ENCODE measurements around the gene MRTFB. TPM values are rescaled to one million over a fixed set of nuclear protein-coding genes. Genes with fewer than 3 reads are reported as not detected.
A peak's percentile ranks its signal among the peaks of the same experiment; 100 is the strongest.

Gene MRTFB
- total RNA-seq, 3 donors from 2014 or later = 8.6 to 11.0 (median 8.9) TPM

DNA sequence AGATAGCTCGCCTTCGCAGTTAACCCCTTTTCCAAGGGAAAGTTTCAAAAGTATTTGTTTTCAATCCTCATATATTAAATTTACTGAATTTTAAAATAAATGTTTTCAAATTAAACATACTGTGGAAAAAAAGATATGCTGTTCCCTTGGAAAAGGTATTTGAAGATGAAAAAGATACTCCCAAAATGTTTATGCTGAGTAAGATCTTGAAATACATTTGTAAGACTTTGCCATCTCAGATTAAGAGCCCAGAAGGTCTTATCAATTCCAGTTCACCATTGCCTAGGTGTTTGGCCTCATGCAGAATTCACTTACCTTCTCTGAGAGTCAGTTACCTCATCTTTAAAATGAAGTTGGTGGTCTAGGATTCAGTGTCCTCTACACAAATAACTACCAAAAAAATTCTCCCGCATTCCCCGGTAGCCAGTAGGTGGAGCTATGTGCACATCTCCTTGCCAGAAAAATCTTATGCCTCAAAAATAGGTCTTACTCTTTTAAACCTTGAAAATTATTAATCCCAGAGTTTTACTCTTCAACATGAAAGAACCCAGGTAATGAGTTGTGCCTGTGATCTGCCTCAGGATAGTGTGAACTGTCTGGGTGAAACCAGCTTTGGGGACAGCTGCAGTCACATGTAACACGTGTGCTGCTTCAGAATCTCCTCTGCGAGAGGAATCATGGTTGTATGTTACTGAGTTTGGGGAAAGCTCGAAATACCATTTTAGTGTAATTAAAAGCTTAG, 178.3 kb downstream of the MRTFB start:
- Mint-ChIP-seq H3K36me3 (ENCODE audit: insufficient read depth) (peaks cover 35% of the 10 kb centered on the region), H3K9me3 (no peaks in the 10 kb centered on the region), H3K4me1 (ENCODE audit: low read depth) (no peaks in the 10 kb centered on the region), H3K27me3 (ENCODE audit: low read depth) (no peaks in the 10 kb centered on the region), H3K4me3 (no peak overlapping the region)
- ATAC-seq (no peak), DNase-seq (peak; percentile 38)

DNA sequence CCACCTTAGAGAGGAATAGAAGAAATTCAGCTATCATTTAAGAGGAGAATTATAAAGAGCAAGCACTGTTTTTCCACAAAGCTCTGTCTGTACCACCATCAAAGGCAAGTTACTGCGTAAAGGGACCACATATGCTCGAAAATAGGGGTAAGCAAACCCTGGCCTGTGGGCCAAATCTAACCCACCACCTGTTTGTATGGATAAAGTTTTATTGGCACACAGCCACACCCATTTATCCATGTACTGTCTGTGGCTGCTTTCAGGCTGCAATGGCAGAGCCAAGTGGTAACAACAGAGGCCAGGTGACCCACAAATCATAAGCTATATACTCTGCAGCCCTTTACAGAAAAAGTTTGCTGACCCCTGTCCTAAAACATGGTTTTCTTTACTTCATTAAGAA, 180.3 kb downstream of the MRTFB start:
- no peak overlapping the region for H3K4me3 Mint-ChIP-seq
- no peak for DNase-seq
- H3K4me1 Mint-ChIP-seq (ENCODE audit: low read depth) = no peaks in the 10 kb centered on the region
- ATAC-seq = no peak
- H3K9me3 Mint-ChIP-seq = no peaks in the 10 kb centered on the region
- H3K36me3 Mint-ChIP-seq (ENCODE audit: insufficient read depth) = peaks cover 32% of the 10 kb centered on the region
- H3K27me3 Mint-ChIP-seq (ENCODE audit: low read depth) = no peaks in the 10 kb centered on the region

DNA sequence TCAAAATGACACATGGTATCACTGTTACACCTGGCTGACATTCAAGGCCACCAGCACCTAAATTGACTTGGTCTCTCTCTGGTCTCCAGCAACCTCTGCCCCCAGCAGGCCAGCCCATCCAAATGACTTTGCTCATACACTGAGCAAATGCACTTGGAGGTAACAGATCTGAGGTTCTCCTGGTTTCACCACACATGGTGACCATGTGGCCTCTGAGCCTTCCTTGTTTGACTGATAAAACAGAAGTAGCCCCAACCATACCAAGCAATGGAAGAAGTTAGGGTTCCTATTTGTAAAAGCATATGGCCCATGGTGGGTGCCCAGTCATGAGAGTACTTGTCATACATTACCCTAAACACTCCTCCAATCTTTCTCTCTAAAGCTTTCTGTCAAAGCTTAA, 181.7 kb downstream of the MRTFB start:
- no peak for DNase-seq
- no peak for ATAC-seq
- H3K4me3 Mint-ChIP-seq = no peak overlapping the region
- H3K4me1 Mint-ChIP-seq (ENCODE audit: low read depth) = no peaks in the 10 kb centered on the region
- no peaks in the 10 kb centered on the region for H3K9me3 Mint-ChIP-seq
- H3K27me3 Mint-ChIP-seq (ENCODE audit: low read depth) = no peaks in the 10 kb centered on the region
- H3K36me3 Mint-ChIP-seq (ENCODE audit: insufficient read depth) = peaks cover 29% of the 10 kb centered on the region

DNA sequence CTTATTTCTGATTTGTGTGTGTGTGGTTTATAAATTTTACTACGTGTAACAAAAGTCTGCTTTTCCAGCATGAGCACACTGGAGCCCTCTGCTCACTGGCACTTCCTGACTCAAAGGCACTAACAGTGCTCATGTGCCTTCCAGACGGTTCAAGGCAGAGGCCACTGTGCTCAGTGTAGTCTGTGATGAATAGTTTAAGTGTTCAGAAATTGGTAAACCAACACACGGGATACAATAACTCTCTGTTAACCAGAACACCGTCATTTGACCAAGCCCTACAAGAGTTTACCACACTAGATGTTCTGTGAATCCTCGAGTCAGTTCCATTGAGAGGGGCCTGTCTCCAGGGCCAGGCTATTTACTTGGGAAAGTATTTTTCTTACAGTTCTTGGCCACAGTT, 191.9 kb downstream of the MRTFB start:
- H3K27me3 Mint-ChIP-seq (ENCODE audit: low read depth) = no peaks in the 10 kb centered on the region
- no peak overlapping the region for H3K4me3 Mint-ChIP-seq
- peaks cover 53% of the 10 kb centered on the region for H3K36me3 Mint-ChIP-seq (ENCODE audit: insufficient read depth)
- no peaks in the 10 kb centered on the region for H3K9me3 Mint-ChIP-seq
- ATAC-seq (no peak), DNase-seq (no peak)
- H3K4me1 Mint-ChIP-seq (ENCODE audit: low read depth) = no peaks in the 10 kb centered on the region

DNA sequence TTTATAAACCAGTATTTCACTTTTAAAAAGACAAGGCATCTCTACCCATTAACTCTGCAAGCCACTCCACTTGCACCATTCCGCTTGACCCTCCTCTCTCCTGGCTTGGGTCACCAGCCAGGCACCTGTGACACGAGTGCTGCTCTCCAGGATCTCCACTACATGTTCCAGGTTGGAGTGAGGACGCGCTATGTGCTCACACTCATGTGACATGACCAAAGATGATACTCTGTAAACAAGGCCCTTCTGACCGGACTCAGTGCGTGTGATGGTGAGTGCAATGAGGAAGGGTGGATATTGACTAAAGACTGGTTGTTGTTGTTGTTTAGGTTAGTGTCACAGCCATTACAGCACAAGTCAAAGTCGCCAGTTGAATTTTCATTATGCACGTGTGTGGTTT, 192.7 kb downstream of the MRTFB start:
- no peaks in the 10 kb centered on the region for H3K27me3 Mint-ChIP-seq (ENCODE audit: low read depth)
- H3K36me3 Mint-ChIP-seq (ENCODE audit: insufficient read depth) = peaks cover 50% of the 10 kb centered on the region
- DNase-seq (no peak), ATAC-seq (no peak)
- no peaks in the 10 kb centered on the region for H3K9me3 Mint-ChIP-seq
- H3K4me1 Mint-ChIP-seq (ENCODE audit: low read depth) = no peaks in the 10 kb centered on the region
- no peak overlapping the region for H3K4me3 Mint-ChIP-seq

DNA sequence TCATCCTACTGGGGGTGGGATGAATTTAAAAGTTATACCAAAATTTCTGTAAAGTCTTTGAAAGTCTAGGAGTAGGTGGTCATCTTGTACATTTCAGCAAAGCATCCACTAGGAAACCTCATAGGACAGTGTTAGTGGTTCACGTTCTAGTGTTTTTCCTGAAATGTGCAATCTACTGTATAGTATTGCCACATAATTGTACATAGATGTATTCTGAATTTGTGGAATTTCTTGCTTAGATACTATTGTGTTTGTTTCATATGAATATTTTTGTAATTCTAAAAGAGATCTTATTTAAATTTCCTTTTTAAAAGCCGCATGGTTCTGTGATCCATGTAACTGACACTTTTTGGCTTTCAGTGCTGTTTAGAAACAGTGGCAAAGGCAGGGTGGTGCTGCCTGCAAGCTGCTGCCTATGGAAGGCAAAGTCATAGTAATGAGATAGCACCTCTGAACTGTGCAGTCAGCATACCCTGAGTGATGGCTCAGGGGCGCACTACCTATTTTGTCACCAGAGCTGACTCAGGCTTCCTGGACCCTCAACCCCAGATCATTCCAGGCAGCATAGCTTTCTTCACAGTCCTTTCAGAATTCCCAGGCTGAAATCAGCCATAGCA, 193.3 kb downstream of the MRTFB start:
- Mint-ChIP-seq H3K36me3 (ENCODE audit: insufficient read depth) (peaks cover 50% of the 10 kb centered on the region), H3K4me1 (ENCODE audit: low read depth) (no peaks in the 10 kb centered on the region), H3K27me3 (ENCODE audit: low read depth) (no peaks in the 10 kb centered on the region), H3K9me3 (peaks cover 1% of the 10 kb centered on the region), H3K4me3 (no peak overlapping the region)
- ATAC-seq (no peak), DNase-seq (no peak)

DNA sequence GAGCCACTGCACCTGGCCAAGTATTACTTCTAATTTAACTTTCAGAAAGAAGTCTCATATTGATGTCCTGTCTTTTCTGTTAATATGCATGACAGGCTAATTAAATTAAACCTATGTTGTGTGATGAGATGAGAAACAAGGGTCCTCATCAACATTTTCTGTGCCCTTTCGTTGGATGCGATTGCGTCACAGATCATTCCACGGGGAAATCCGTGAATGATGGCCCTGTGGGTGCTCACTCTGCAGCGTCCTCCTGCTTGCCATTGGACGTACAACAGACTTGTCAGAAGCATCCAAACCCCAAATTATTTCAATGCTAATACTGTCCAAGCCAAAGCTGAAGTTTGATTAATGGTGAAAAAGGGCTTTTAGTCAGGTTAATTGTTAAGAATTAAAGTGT, 197.0 kb downstream of the MRTFB start:
- ATAC-seq = no peak
- no peaks in the 10 kb centered on the region for H3K27me3 Mint-ChIP-seq (ENCODE audit: low read depth)
- peaks cover 32% of the 10 kb centered on the region for H3K36me3 Mint-ChIP-seq (ENCODE audit: insufficient read depth)
- no peaks in the 10 kb centered on the region for H3K4me1 Mint-ChIP-seq (ENCODE audit: low read depth)
- H3K4me3 Mint-ChIP-seq = no peak overlapping the region
- peaks cover 13% of the 10 kb centered on the region for H3K9me3 Mint-ChIP-seq
- no peak for DNase-seq

DNA sequence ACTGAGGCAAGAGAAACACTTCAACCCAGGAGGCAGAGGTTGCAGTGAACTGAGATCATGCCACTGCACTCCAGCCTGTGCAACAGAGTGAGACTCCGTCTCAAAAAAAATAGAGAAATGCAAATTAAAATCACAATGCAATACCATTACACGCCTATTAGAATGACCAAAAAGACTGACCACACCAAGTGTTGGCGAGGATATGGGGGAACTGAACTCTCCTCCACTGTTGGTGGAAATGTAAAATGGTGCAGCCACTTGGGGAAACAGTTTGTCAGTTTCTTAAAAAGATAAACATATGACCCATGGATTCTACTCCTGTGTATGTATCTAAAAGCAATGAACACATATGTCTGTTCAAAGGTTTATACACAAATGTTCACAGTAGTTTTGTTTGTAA, 204.8 kb downstream of the MRTFB start:
- H3K27me3 Mint-ChIP-seq (ENCODE audit: low read depth) = no peaks in the 10 kb centered on the region
- H3K36me3 Mint-ChIP-seq (ENCODE audit: insufficient read depth) = no peaks in the 10 kb centered on the region
- DNase-seq = no peak
- ATAC-seq = no peak
- H3K4me3 Mint-ChIP-seq = no peak overlapping the region
- no peaks in the 10 kb centered on the region for H3K4me1 Mint-ChIP-seq (ENCODE audit: low read depth)
- H3K9me3 Mint-ChIP-seq = no peaks in the 10 kb centered on the region

DNA sequence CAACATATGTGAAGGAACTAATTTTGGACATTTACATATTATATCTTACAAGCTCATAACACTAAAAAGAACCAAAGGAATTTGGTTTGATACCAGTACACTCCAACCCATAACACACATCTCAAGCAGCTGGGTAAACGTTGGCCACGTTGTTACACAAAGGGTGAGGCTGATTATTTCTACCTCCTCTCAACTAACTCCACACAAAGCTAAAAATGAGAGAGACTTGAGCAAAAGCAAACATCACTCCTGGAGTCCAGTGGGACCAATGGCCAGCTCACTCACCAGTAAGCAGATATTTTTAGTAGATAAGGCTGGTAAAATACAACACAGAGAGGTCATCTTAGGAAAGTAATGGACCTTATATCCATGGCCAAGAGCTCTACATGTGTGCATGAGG, 207.6 kb downstream of the MRTFB start:
- Mint-ChIP-seq H3K9me3 (no peaks in the 10 kb centered on the region), H3K4me3 (no peak overlapping the region), H3K36me3 (ENCODE audit: insufficient read depth) (no peaks in the 10 kb centered on the region), H3K27me3 (ENCODE audit: low read depth) (no peaks in the 10 kb centered on the region), H3K4me1 (ENCODE audit: low read depth) (no peaks in the 10 kb centered on the region)
- DNase-seq (no peak), ATAC-seq (no peak)

DNA sequence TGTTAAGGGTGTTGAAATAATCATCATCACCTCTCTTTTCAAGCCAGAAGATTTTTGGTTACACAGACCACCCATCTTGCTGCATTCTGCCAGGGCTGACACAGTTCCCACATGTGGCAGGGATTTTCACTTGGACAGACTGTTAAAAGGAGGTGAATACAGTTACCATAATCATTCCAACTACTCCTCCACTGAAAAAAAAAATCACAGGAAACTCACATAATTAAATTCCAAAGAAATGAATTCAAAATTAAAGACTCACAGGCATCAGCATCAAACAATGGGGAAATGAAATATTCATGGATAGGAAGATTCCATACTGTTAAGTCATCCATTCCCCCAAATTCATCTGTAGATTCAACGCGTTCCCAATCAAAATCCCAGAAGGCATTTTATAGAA, 209.4 kb downstream of the MRTFB start:
- no peaks in the 10 kb centered on the region for H3K36me3 Mint-ChIP-seq (ENCODE audit: insufficient read depth)
- H3K4me3 Mint-ChIP-seq = no peak overlapping the region
- DNase-seq (no peak), ATAC-seq (no peak)
- H3K27me3 Mint-ChIP-seq (ENCODE audit: low read depth) = no peaks in the 10 kb centered on the region
- no peaks in the 10 kb centered on the region for H3K9me3 Mint-ChIP-seq
- peaks cover 3% of the 10 kb centered on the region for H3K4me1 Mint-ChIP-seq (ENCODE audit: low read depth)

DNA sequence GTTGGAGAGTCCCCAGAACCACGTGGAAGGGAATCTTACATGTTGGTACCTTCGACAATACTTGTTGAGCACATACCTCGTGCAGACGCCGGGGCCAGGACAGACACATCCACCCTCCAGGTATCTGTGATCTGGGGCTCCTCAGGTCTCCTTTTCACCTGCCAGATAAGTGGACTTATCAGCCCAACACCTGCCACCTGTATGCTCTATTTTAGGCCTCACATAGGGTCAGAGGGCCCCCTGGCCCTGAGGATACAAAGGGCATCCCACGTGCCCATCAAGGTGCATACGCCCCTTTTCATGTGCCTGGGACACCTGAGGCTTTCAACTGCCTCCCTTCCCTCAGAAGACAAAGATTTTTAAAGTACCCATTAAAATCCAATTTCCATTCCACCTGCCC, 212.7 kb downstream of the MRTFB start:
- Mint-ChIP-seq H3K27me3 (ENCODE audit: low read depth) (no peaks in the 10 kb centered on the region), H3K36me3 (ENCODE audit: insufficient read depth) (no peaks in the 10 kb centered on the region), H3K4me1 (ENCODE audit: low read depth) (peaks cover 8% of the 10 kb centered on the region), H3K4me3 (peak overlapping the region; percentile 14), H3K9me3 (peaks cover 2% of the 10 kb centered on the region)
- DNase-seq (no peak), ATAC-seq (no peak)

DNA sequence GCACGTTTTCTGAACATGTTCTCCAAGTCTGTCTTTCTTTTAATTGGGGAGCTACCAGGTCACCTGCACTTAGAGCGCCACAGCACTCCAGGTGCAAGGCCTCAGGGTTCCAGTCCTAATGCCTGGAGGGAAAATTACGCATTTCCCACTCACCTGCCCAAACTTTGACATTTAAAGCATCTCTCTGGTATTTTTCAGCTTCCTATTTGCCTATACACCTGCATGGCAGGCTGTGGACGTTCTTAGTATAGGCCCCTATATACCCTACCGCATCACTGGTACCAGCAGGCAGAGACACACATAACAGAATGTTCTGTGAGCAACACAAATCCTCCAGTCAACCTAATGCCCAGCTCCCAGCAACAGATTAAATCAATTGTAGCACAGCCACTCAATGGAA, 213.3 kb downstream of the MRTFB start:
- DNase-seq = no peak
- H3K4me3 Mint-ChIP-seq = peak overlapping the region; percentile 7
- H3K4me1 Mint-ChIP-seq (ENCODE audit: low read depth) = peaks cover 8% of the 10 kb centered on the region
- no peak for ATAC-seq
- H3K9me3 Mint-ChIP-seq = peaks cover 8% of the 10 kb centered on the region
- H3K36me3 Mint-ChIP-seq (ENCODE audit: insufficient read depth) = peaks cover 2% of the 10 kb centered on the region
- no peaks in the 10 kb centered on the region for H3K27me3 Mint-ChIP-seq (ENCODE audit: low read depth)

DNA sequence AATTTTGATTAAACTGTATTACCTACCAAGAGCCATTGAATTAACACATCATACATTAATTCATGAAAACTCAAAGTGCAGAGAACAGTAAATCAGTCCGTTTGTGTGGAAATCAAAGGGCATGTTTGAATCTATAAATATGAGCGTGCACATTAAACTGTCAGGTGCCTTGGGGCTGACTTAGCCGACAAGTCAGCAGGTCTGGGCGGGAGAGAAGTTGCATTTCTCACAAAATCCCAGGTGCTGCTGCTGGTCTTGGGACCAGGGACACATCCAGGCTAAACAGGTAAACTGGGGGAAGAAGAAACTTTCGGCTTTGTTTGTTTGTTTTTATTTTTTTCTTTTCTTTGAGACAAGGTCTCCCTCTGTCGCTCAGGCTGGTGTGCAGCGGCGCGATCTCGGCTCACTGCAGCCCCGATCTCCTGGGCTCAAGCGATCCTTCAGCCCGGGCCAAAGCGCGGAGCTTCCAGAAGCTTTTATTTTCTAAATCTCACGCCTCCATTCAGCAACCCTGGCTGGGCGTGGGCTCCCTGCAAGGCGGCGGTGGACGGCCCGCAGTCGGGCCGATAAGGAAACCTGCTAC, 213.9 kb downstream of the MRTFB start:
- DNase-seq (no peak), ATAC-seq (peak; percentile 50 to 51)
- H3K4me3 Mint-ChIP-seq = peak overlapping the region; percentile 91
- peaks cover 12% of the 10 kb centered on the region for H3K9me3 Mint-ChIP-seq
- H3K4me1 Mint-ChIP-seq (ENCODE audit: low read depth) = peaks cover 8% of the 10 kb centered on the region
- H3K36me3 Mint-ChIP-seq (ENCODE audit: insufficient read depth) = peaks cover 2% of the 10 kb centered on the region
- no peaks in the 10 kb centered on the region for H3K27me3 Mint-ChIP-seq (ENCODE audit: low read depth)

DNA sequence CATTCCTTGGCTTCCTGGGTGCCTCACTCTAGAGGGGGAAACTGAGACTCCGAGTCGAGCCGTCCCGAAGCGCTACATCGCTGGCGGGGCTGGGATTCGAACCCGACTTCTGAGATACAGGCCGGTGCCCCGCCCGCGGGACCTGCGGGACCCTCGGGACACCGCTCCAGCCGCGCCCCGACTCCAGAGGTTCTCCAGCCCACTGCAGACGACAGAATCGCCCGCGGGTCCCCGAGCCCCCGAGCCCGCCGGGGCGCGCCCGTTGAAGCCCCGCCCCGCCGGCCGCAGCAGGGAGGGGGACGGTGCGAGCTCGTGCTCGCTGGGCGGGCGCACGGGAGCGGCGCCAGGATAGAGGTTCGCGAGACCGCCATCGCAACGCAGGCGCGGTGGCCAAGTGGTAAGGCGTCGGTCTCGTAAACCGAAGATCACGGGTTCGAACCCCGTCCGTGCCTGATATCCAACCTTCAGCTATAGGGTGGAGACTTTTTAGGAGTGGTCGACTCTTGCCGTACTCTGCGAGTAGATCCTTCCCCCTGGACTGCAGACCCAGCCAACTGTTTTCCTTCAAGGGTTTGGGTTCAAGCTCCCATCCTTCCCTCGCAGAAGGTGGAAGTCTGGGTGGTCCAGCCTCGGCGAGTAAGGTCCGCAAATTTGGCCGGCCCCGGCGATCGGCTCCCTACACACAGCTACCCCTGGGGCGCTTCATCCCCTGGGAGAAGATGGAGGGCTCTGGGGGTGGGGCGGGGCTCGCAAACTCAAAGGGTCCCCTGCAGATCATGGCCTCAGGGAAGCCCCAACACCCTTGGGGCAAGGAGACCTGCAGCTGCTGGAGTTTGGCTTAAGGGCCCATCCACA, 214.6 kb downstream of the MRTFB start:
- Mint-ChIP-seq H3K4me1 (ENCODE audit: low read depth) (peaks cover 8% of the 10 kb centered on the region), H3K4me3 (peak overlapping the region; percentile 91), H3K9me3 (peaks cover 15% of the 10 kb centered on the region), H3K27me3 (ENCODE audit: low read depth) (no peaks in the 10 kb centered on the region), H3K36me3 (ENCODE audit: insufficient read depth) (peaks cover 2% of the 10 kb centered on the region)
- ATAC-seq = peak; percentile 81 to 86
- peak; percentile 97 for DNase-seq

Data from activated T-cell treated with anti-CD3 and anti-CD28 coated beads, Interleukin-2, amount 50 U/mL, for 4 hours (primary cell).